GM18511 (cell line): ENCODE measurements around the gene COL23A1.

ENCODE experiments used
- ATAC-seq: cut with Tn5 transposase; IDR thresholded peaks from one replicate; pipeline ENCODE4 v1.9.1; 2021; ENCODE audit warnings: mild to moderate bottlenecking, moderate library complexity; ENCODE audit not compliant: unreplicated experiment

The COL23A1 gene

GRCh38 chr5:178560911-178561310 is 29.3 kb downstream of the COL23A1 start:
- ATAC-seq, result no peak

GRCh38 chr5:178557416-178557815 is 32.8 kb downstream of the COL23A1 start:
- ATAC-seq, result no peak

GRCh38 chr5:178555771-178556211 is 34.4 kb downstream of the COL23A1 start:
- ATAC-seq, result no peak

GRCh38 chr5:178555005-178555404 is 35.2 kb downstream of the COL23A1 start:
- ATAC-seq, result no peak

- ATAC-seq, result no peak
Observed at GRCh38 chr5:178554311-178554710, 35.9 kb downstream of the COL23A1 start.

- no peak for ATAC-seq
Observed at GRCh38 chr5:178553517-178553916, 36.7 kb downstream of the COL23A1 start.

- ATAC-seq, result no peak
Observed at GRCh38 chr5:178551468-178551867, 38.7 kb downstream of the COL23A1 start.

- ATAC-seq, result no peak
Observed at GRCh38 chr5:178551059-178551458, 39.1 kb downstream of the COL23A1 start.

- no peak for ATAC-seq
Observed at GRCh38 chr5:178548746-178549145, 41.4 kb downstream of the COL23A1 start.

- no peak for ATAC-seq
Observed at GRCh38 chr5:178547753-178548415, 42.3 kb downstream of the COL23A1 start.

- no peak for ATAC-seq
Observed at GRCh38 chr5:178547052-178547666, 43.0 kb downstream of the COL23A1 start.

GRCh38 chr5:178546675-178547033 is 43.5 kb downstream of the COL23A1 start:
- no peak for ATAC-seq

- ATAC-seq, result no peak
Observed at GRCh38 chr5:178545941-178546674, 44.1 kb downstream of the COL23A1 start.

GRCh38 chr5:178545176-178545575 is 45.0 kb downstream of the COL23A1 start:
- ATAC-seq, result no peak

GRCh38 chr5:178544166-178544834 is 45.9 kb downstream of the COL23A1 start:
- ATAC-seq, result no peak

- ATAC-seq, result no peak
Observed at GRCh38 chr5:178542455-178542854, 47.7 kb downstream of the COL23A1 start.

GRCh38 chr5:178540526-178540925 is 49.7 kb downstream of the COL23A1 start:
- no peak for ATAC-seq

GRCh38 chr5:178538741-178539229 is 51.4 kb downstream of the COL23A1 start:
- ATAC-seq, result no peak

GRCh38 chr5:178537467-178538371 is 52.5 kb downstream of the COL23A1 start:
- no peak for ATAC-seq
